ENCODE data around the gene DNAJC6.
A peak's percentile ranks its signal among the peaks of the same experiment; 100 is the strongest.
"Not testable (repeated sequence)": the region's sequence is repeated elsewhere in the genome, so short reads cannot be mapped to it uniquely, and the experiment has no call there.

DNAJC6 gene

GRCh38 chr1:65309304-65310077, at the start of gene DNAJC6:
Gene DNAJC6, plus strand, starts transcription at chr1:65309543. Its CDS starts 203 bp downstream, at chr1:65309746.
- DNase-seq: peak; percentile 88

- no peak for DNase-seq
These were observed 49.5 kb upstream of the DNAJC6 start for GRCh38 chr1:65259816-65260215.

DNA sequence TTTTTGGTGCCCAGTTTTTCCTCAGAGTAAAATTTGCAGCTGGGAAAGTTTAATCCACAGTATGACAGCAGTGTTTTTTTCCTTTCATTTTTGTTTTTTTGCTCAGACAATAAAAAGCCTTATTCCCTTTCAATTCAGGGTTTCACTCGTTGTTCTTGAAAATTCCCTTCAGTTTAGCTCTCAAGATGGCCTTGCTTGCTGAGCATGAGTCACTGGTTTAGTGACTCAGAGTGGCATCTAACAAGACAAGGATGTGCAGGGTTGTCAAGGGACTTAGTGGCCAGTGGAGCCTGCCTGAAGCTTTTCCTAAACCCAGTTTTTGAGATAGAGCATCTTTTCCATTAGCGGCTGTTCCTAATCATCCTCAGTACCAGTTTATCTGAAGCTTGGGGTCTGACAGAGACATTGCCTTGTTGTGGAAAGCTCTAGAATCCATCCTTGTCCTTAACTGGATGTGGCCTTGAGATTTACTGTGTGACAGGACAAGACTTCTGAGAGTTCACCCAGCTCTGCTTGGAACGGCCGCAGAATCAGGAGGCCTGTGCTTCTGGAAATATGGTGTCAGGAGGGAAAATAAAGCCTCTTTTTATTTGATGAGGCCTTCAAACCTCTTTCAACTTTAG, 48.4 kb upstream of the DNAJC6 start:
- DNase-seq: no peak

GRCh38 chr1:65263286-65263685, 46.1 kb upstream of the DNAJC6 start:
- DNase-seq: no peak

DNA sequence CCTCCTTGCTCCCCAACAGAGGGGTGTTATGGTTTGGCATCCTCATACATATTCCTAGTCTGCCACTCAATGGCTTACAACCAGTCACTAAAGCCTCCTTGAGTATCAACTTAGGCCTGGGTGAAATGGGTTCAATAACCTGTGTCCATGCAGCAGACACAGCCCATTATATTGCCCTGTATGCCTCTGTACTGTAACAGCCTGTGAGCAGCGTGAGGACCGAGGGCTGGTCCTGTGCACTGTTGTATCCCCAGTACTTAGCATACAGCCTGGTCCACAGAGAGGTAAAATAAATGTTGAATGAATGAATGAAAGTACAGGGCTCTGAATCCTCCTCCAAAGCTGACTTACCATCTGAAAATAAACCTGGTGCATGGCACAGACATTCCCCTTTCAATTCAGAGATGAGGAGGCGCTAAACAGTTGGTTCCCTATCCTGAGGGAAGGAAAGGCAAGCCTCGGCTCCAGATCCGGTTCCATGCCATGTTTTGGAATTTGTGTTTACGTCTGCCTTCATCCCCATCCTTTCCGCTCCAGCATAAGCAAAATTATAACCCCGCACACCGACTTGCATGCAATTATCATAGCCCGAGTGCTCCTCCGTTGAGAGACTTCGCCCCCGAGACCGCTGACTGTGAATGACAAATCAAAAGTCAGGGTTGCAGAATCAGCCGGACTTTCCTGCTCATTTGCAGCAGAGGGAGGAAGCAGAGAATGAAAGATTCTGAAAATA, 45.0 kb upstream of the DNAJC6 start:
- peak; percentile 46 for DNase-seq

DNA sequence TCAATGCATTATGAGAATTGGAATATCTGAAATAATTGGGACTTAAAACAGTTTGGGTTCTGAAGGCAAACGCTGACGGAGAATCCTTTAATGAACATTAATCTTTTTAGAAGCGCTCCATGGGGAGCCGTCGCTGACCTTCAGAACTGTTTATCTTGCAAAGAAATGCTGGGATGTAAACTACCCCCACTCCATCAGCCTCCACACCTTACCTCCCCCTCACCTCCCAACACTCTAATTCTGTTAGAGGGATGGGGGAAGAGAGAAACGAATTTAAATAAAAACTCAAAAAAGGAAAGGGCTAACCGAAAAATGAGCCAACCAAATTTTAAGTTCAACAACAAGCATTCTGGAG, 44.1 kb upstream of the DNAJC6 start:
- no peak for DNase-seq

DNA sequence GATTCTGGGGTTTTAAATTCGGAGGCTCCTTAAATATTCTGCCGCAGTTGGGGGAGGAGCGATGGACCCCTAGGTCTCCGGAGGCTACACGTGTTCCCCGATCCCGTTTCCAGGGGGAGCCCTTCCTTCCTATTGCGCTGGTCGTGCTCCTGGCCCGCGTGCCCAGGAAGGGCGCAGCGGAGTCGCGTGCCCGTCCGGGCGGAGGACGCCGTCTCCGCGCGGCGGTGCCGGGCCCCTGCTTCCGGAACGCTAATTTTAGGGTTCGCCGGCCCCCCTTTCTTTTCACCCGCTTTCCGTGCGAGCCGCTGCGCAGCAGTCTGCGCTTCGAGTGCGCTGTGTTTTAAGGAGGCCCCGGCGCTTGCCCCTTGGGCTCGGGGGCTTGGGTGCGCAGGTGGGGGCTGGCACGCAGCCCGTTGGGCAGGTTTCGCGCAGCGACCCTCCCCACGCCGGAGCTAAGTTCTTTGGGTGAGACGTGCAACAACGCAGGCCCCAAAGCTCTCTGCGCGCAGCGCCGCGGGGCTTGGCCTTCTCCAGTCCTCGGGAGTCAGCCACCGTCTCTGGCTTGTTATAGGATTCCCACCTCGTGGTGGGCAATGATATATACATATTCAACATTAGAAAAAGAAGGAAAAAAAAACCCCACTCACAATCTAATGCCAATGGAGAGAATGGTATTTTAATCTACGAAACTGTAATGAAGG, 43.5 kb upstream of the DNAJC6 start:
- DNase-seq: peak; percentile 58

DNA sequence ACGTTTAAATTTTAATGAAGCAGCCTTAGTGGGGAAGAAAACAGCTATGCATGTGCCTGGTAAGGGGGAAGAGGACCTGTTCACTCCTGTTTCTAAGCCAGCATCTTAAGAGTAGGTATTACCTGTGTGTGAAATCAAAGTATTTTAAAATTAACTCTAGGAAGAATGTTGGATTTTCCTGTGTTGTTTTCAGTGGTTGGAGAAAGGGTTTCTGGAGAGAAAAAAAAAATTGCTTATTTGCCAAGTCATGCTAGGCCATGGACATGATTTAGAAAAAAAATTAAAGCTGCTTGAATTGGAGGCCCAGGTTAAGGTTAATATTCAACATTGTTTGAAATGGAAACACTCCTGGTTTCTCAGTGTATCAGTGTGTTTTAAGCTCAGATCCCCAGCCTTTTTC, 42.9 kb upstream of the DNAJC6 start:
- no peak for DNase-seq

DNA sequence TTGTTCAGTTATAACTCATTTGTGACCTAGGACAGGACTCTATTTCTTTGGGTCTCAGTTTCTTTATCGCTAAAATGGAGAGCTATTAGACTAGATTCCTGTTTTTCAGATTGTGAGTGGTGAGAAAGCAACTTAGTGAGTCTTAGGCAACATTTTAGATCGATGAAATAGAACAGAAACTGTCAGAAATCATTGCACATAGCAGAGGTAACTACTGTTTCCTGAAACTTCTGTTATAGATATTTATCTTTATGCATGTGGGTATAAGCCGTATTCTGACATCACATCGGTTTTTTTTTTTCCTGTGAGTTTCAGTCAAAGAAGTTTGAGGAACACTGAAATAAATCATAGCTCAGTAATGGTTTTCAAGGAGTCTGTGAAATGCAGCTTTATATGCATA, 42.1 kb upstream of the DNAJC6 start:
- DNase-seq: no peak

DNA sequence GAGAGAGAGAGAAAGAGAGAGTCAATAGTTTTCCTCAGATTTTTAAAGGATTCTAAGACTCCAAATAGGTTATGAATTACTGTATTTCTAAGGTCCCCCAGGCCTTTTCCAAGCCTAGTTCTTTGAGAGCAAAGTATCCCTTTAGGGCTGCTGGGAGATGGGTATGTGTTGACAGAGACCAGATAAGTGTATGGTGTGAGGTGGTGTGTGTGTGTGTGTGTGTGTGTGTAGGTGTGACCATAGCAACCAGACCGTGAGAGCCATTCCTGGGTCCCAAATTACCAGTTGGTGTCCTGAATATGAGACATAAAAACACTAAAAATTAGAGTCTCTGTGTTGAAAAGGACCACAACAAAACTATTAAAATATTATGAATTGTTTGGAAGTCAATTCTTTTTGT, 41.7 kb upstream of the DNAJC6 start:
- DNase-seq: no peak

GRCh38 chr1:65269612-65270011, 39.7 kb upstream of the DNAJC6 start:
- no peak for DNase-seq

- no peak for DNase-seq
These were observed 33.0 kb upstream of the DNAJC6 start for GRCh38 chr1:65276197-65276939.

DNA sequence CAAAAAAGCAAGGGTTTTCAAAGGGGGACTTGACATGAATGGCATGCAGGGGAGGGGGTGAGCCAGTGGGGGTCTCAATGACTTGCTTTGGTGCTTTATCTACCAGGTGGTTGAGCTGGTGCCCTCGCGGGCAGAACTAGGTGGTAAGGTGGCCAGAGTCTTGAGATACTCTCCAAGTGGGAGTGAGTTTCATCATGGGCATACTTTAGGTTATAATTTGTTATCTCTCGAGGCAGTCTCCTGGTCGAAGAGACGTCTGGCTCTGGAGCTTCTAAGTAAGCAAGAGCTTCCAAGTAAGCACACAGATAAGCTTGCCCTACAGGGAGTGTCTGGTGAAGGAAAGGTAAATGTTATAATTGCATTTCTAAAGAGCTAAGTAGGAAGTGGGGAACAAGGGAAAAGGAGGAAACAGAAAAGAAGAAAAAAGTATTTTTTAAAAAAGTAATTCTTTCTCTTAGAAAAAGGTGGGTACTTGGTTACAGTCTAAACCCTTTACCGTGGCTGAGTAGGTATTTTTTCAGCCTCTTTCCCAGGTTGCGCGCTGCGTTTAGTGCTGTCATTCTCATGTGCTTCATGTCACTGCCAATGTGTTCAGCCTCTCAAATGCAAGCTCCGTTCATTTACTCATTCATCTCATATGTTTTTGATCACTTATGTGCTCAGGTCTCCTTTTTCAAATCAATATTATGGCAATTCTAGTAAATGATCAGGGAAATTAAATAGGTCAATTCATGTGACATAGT, 31.6 kb upstream of the DNAJC6 start:
- DNase-seq: no peak

GRCh38 chr1:65278376-65279069, 30.8 kb upstream of the DNAJC6 start:
- no peak for DNase-seq

- no peak for DNase-seq
These were observed 30.1 kb upstream of the DNAJC6 start for GRCh38 chr1:65279070-65279779.

DNA sequence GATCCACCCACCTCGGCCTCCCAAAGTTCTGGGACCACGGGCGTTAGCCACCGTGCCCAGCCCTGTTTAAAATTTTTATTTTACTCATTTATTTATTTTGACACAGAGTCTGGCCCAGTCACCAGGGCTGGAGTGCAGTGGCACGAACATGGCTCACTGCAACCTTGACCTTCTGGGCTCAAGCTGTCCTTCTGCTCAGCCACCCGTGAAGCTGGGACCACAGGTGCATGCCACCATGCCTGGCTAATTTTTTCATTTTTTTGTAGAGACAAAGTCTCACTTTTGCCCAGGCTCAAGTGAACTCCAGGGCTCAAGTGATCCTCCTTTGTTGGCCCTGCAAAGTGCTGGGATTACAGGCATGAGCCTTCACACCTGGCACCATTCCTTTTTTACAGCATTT, 27.5 kb upstream of the DNAJC6 start:
- DNase-seq: no peak

DNA sequence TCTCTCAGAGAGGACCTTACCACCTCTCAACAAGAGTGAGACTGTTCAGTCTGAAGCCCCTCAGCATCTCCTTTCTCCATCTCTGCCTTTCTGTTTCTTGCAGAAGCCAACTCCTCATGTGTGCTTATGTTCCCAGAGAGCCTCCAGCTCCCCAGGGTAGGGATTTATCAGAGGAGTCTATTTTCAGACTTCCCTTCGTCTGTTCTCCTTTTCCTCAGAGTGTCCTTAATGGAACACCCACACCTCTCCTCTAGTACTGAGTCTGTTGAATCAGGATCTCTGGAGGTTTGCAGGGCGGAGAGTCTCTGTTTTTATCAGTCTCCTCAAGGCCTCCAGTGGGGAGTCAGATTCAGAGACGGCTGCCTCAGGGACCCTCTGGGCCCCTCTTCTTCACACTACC, 25.1 kb upstream of the DNAJC6 start:
- DNase-seq: no peak

- DNase-seq: no peak
These were observed 19.9 kb upstream of the DNAJC6 start for GRCh38 chr1:65289449-65289848.

- DNase-seq: not testable (repeated sequence)
These were observed 17.5 kb upstream of the DNAJC6 start for GRCh38 chr1:65291818-65292217.

- DNase-seq: no peak
These were observed 16.3 kb upstream of the DNAJC6 start for GRCh38 chr1:65292861-65293593.

All from right forelimb (tissue), 1 donor.